Kidney (tissue), 22 donors: Measurements from ENCODE around the gene PTPRF. TPM values are rescaled to one million over a fixed set of nuclear protein-coding genes. Genes with fewer than 3 reads are reported as not detected.

Experiments
- DNase-seq, 5 donors: peaks; one replicate each; pipeline ENCODE4 v3.0.0-alpha.2; 2013 to 2020
- FAIRE-seq: peaks from 2 replicates; lab custom pipeline; 2012; peaks lifted over from hg19 to GRCh38; lab: Jason Lieb, UNC
- H3K27ac ChIP-seq, 2 donors: one replicate each; pipeline ENCODE4 v1.7.0; 2013; ENCODE audit warnings: low read depth in 2 of 2, low read length in 2 of 2, inconsistent platforms in 1 of 2
- H3K27me3 ChIP-seq: one replicate; pipeline ENCODE4 v1.7.1; 2013; ENCODE audit warnings: low read length, inconsistent platforms; ENCODE audit not compliant: control insufficient read depth, insufficient read depth
- H3K36me3 ChIP-seq, 3 donors: one replicate each; pipeline versions ENCODE4 v1.7.0 to v1.7.1; 2013; ENCODE audit warnings: low read length in 3 of 3, control low read depth in 1 of 3, inconsistent platforms in 1 of 3; ENCODE audit not compliant: insufficient read depth in 3 of 3, control insufficient read depth in 2 of 3
- H3K4me1 ChIP-seq, 3 donors: one replicate each; pipeline versions ENCODE4 v1.7.0 to v1.7.1; 2013; ENCODE audit warnings: low read length in 3 of 3, inconsistent platforms in 1 of 3, low read depth in 1 of 3; ENCODE audit not compliant: control insufficient read depth in 2 of 3, insufficient read depth in 2 of 3
- H3K4me3 ChIP-seq, 3 donors: one replicate each; pipeline versions ENCODE4 v1.7.0 to v1.8.1; 2013; ENCODE audit warnings: low read length in 3 of 3, control low read depth in 1 of 3, inconsistent platforms in 1 of 3
- H3K9ac ChIP-seq, 3 donors: one replicate each; pipeline versions ENCODE4 v1.7.0 to v1.7.1; 2013; ENCODE audit warnings: low read length in 3 of 3, control low read depth in 1 of 3, inconsistent platforms in 1 of 3
- H3K9me3 ChIP-seq, 3 donors: one replicate each; pipeline versions ENCODE4 v1.7.0 to v1.7.1; 2013; ENCODE audit warnings: low read length in 3 of 3, control low read depth in 1 of 3, inconsistent platforms in 1 of 3; ENCODE audit not compliant: control insufficient read depth in 2 of 3, insufficient read depth in 1 of 3
- CTCF ChIP-seq: IDR thresholded peaks from 3 replicates; pipeline ENCODE4 v1.5.1; 2012; ENCODE audit warnings: mild to moderate bottlenecking, moderate library complexity, borderline replicate concordance; ENCODE audit not compliant: insufficient read depth; ENCODE audit errors: extremely low read depth
- intact Hi-C: fragments of 100-400 bp; cut with DNase I; formaldehyde crosslinking; loops from one replicate; pipeline ENCODE4 v1.11.1; 2022
- long read RNA-seq, 10 donors: library from polyadenylated mRNA in 1 of 10; unstranded in 1 of 10; transcript quantifications; one replicate each; pipeline ENCODE4 v2.0.0 and lab custom pipeline, GENCODE V29; 2021 to 2026
- polyA plus RNA-seq: library from polyadenylated mRNA; stranded (reverse); fragments of 350-450 nt; fragmentation: Illumina TruSeq; extraction: RNeasy Lipid Tissue Mini Kit (QIAGEN cat#74804); gene quantifications from one replicate; pipeline ENCODE4 v1.2.3, GENCODE V29; 2014; ENCODE audit warnings: low read depth, low replicate concordance; ENCODE audit not compliant: insufficient read depth
- total RNA-seq: library from RNA; stranded (reverse); fragmentation: NEBNext Ultra II Directional; extraction: Animal tissue kit (Norgen Biotek cat#: 25700); gene quantifications from one replicate; pipeline ENCODE4 v1.2.1, GENCODE V29; 2021
- donor health status: control.
- donor health status: control.
- donor health status: control.
- donor health status: control.
- donor health status: control.
- donor health status: DM: yes; HTN: yes; CAD: no.
- donor health status: Normal renal cell carcinoma (clear cell type).

PTPRF gene
- total RNA-seq, result 197 TPM
- 39.5 TPM for polyA plus RNA-seq
- long read RNA-seq, donor 1, full-length matches to known transcripts, result 1 of 36 reads
- long read RNA-seq, donor 1, partial matches to known transcripts, result 35 of 36 reads
- long read RNA-seq, donor 1, other reads (novel, unspliced or antisense), result 0 of 36 reads
- long read RNA-seq, donor 2, partial matches to known transcripts, result 23 of 23 reads
- long read RNA-seq, donor 2, other reads (novel, unspliced or antisense), result 0 of 23 reads
- long read RNA-seq, donor 3, full-length matches to known transcripts, result 3 of 49 reads
- long read RNA-seq, donor 3, partial matches to known transcripts, result 46 of 49 reads
- long read RNA-seq, donor 3, other reads (novel, unspliced or antisense), result 0 of 49 reads
- long read RNA-seq, donor 4, full-length matches to known transcripts, result 6 of 77 reads
- long read RNA-seq, donor 4, partial matches to known transcripts, result 71 of 77 reads
- long read RNA-seq, donor 4, other reads (novel, unspliced or antisense), result 0 of 77 reads
- long read RNA-seq, donor 5, partial matches to known transcripts, result 9 of 9 reads
- long read RNA-seq, donor 5, other reads (novel, unspliced or antisense), result 0 of 9 reads
- long read RNA-seq, donor 6, partial matches to known transcripts, result 9 of 9 reads
- long read RNA-seq, donor 6, other reads (novel, unspliced or antisense), result 0 of 9 reads
- long read RNA-seq, donor 7, full-length matches to known transcripts, result 10 of 122 reads
- long read RNA-seq, donor 7, partial matches to known transcripts, result 71 of 122 reads
- long read RNA-seq, donor 7, other reads (novel, unspliced or antisense), result 41 of 122 reads
- long read RNA-seq, donor 8, partial matches to known transcripts, result 23 of 23 reads
- long read RNA-seq, donor 8, other reads (novel, unspliced or antisense), result 0 of 23 reads
- long read RNA-seq, donor 9, partial matches to known transcripts, result 13 of 13 reads
- long read RNA-seq, donor 9, other reads (novel, unspliced or antisense), result 0 of 13 reads
- long read RNA-seq, donor 10, full-length matches to known transcripts, result 1 of 243 reads
- long read RNA-seq, donor 10, partial matches to known transcripts, result 242 of 243 reads
- long read RNA-seq, donor 10, other reads (novel, unspliced or antisense), result 0 of 243 reads

DNA sequence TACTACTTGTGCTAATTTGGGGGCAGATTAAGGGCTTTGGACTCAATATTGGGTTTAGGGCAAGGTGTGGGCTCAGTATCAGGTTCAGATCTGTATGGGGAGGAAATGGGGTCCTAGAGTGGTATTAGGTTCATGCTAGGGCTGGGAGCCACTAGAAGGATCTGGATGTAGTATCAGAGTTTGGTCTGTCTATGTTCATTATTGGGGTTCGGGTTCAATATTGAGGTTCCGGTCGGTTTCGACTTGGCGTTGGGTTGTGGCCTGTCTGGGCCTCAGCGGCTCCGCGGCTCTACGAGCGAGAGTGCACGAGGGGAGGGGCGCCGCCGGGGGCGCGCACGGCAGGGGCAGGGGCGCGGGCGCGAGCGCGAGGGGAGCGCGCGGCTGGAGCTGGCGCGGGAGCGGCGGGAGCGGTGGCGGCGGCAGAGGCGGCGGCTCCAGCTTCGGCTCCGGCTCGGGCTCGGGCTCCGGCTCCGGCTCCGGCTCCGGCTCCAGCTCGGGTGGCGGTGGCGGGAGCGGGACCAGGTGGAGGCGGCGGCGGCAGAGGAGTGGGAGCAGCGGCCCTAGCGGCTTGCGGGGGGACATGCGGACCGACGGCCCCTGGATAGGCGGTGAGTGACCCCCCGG is at the start of gene PTPRF:
Gene PTPRF, plus strand, starts transcription at position 401 of the 624 bp plus-strand sequence. CDS start 14,193 bp downstream, outside the sequence.
- Histone ChIP-seq H3K27ac (peak within 1 kb of the TSS; percentile 60 to 86), H3K4me1 (peaks cover 0 to 5% (median 0%) of the 10 kb centered on the region in 3 donors), H3K27me3 (no peaks in the 10 kb centered on the region), H3K9me3 (no peaks in the 10 kb centered on the region), H3K9ac (peak within 1 kb of the TSS; percentile 12 to 63 (median 38)), H3K4me3 (peak within 1 kb of the TSS; percentile 40 to 67 (median 55)), H3K36me3 (no peaks in the 10 kb centered on the region)
- intact Hi-C loops, result no loop called here
- peak; percentile 69 to 82 (median 77) for DNase-seq
- no peak for FAIRE-seq
- no peak for TF ChIP-seq CTCF

DNA sequence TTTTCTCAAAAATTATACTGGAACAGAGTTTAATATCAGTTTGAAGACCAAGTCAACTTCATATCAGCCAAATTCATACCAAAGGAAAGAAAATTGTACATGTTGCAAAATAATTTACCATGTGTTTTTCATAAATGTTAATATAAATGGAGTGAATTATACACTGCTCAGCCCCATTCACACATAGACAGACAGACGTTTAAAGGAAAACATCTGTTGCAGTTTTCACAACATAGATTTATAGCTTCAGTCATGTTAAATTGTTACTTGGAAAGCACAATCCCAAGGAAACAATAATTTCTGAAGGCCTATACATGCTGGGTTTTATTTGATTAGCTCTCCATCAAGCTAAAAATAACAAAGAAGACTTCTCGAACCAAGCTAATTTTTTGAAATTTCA is 49.2 kb upstream of the PTPRF start:
- Histone ChIP-seq H3K36me3 (no peaks in the 10 kb centered on the region), H3K4me1 (no peaks in the 10 kb centered on the region), H3K4me3 (no peak overlapping the region), H3K9ac (no peak overlapping the region), H3K27me3 (no peaks in the 10 kb centered on the region), H3K27ac (no peak overlapping the region), H3K9me3 (no peaks in the 10 kb centered on the region)
- intact Hi-C loops, result no loop called here
- TF ChIP-seq CTCF, result no peak
- DNase-seq, result peak in 2 of 5 donors; percentile 26 to 64
- FAIRE-seq, result no peak

DNA sequence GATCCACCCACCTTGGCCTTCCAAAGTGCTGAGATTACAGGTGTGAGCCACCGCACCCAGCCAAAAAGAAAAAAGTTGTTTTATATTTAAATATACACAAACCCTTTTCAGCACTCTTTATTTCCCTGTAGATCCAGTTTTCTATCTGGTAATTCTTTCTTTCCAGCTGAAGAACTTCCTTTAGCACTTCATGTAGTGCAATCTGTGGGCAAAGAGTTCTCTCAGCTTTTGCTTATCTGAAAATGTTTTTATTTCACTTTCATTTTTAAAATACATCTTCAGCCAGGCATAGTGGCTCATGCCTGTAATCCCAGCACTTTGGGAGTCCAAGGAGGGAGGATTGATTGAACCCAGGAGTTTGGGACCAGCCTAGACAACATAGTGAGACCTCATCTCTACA is 48.5 kb upstream of the PTPRF start:
- Histone ChIP-seq H3K36me3 (no peaks in the 10 kb centered on the region), H3K9me3 (no peaks in the 10 kb centered on the region), H3K27me3 (no peaks in the 10 kb centered on the region), H3K27ac (no peak overlapping the region), H3K4me1 (no peaks in the 10 kb centered on the region), H3K4me3 (no peak overlapping the region), H3K9ac (no peak overlapping the region)
- FAIRE-seq, result no peak
- no peak for TF ChIP-seq CTCF
- intact Hi-C loops, result no loop called here
- no peak for DNase-seq
